NCI-H526 treated with DMSO at 0.1 percent for 48 hours (cell line): ENCODE data around the gene VENTX.

ENCODE experiments used
- DNase-seq: peaks from one replicate; lab custom pipeline; 2025; lab: John Stamatoyannopoulos, UW

Gene VENTX

DNA sequence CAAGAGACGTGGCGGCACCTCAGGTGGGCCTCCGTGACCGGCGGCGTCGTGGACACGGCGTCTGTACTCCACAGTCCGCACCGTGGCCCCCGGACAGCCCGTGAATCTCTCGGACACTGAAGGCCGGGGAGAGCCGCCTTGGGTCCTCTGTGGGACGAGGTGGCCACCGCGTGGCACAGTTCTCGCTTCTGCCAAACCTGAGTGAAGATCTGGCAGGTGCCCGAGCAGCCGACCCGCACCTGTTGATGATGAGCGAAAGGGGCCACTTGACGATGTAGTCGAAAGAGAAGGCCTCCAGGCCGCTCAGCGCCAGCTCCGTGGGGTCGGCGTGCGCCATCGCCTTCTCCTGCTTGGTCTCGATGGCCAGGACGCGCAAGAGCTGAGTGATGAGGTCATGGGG, 47.6 kb downstream of the VENTX start:
- no peak for DNase-seq

DNA sequence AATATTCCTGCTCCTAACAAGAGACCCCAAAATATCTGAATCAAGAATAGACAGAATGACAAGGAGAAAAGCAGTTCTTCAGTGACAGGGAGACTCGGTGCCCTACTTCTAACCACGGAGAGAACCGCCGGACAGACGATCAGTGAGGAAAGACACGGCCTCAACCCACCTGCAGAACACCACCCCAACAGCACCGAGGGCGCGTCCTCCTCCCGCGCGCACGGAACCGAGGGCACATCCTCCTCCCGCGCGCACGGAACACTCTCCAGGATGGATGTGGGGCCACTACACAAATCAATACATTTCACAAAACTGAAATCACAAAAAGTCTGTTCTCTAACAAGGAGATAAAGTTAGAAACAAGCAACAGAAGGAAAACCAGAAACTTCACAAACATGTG, 48.7 kb downstream of the VENTX start:
- DNase-seq: no peak

DNA sequence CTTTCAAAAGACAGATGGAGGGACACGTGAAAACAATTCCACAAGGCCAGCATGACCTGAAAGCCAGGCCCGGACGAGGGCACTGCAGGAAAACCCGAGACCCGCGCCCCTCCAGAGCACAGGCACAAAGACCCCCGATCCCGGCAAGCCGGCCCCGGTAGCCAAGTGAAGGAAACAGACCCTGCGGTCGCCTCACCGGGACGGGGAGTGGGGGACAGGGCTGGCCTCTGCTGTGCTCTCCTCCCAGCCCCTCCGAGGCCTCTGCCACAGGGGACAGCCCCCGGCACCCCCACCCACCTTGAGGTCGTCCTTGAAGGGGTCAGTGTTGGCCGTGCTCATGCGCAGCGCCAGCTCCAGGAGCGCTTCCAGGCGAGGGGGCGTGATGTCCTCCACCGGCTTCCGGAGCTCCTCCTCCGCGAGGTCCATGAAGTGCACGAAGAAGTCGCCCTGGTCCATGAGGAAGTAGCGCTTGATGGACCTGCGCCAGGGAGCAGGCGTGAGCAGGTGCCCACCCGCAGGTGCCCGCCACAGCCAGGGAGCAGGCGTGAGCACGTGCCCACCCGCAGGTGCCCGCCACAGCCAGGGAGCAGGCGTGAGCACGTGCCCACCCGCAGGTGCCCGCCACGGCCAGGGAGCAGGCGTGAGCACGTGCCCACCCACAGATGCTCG, 50.3 kb downstream of the VENTX start:
- no peak for DNase-seq

DNA sequence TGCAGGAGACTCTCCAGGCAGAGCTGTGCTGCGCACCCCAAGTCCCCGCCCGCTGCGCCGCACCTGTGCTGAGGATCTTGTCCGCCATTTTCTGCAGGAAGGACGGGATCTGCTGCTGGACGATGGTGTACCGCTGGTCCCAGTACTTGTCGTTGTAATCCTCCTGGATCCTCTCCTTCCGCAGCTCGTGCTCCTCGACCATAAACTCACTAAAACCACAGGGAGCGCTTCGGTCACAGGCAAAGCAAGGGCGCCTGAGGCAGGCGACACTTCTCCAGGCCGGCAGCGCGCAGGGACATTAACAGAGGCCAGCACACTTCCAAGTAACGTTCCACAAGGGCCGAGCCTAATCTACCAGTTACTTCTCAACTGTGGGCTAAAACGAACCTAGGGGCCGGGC, 52.1 kb downstream of the VENTX start:
- DNase-seq: no peak
